K562 (cell line): ENCODE data around the gene IRGQ. TPM values are rescaled to one million over a fixed set of nuclear protein-coding genes. Genes with fewer than 3 reads are reported as not detected.

Source experiments
- ARID1B ChIP-seq: fragments of 450-650 bp; IDR thresholded peaks from 2 replicates; pipeline ENCODE4 v1.6.1; 2016; ENCODE audit warnings: antibody characterized with exemption, mild to moderate bottlenecking, inconsistent platforms
- DMBX1 ChIP-seq: fragments of 250-450 bp; sonication (Bioruptor Pico); IDR thresholded peaks from 2 replicates; pipeline ENCODE4 v1.8.0; 2022; ENCODE audit warnings: inconsistent platforms, mild to moderate bottlenecking, moderate library complexity, borderline replicate concordance
- DPF2 ChIP-seq: fragments of 450-650 bp; IDR thresholded peaks from 2 replicates; pipeline ENCODE4 v1.6.1; 2016
- ETV6 ChIP-seq, 3 experiments: fragments of 150-350 bp in 1 of 3; sonication (generic) in 1 of 3; formaldehyde crosslinking in 1 of 3; IDR thresholded peaks; 2 replicates each; pipeline versions ENCODE4 v1.6.1 to v1.8.0; 2014 to 2022; ENCODE audit warnings: borderline replicate concordance in 2 of 3, low read depth in 2 of 3, antibody characterized with exemption in 1 of 3, low read length in 1 of 3, mild to moderate bottlenecking in 1 of 3, missing genetic modification reagents in 1 of 3
- KAT7 ChIP-seq: sonication (generic); formaldehyde crosslinking; IDR thresholded peaks from 2 replicates; pipeline ENCODE4 v1.8.0; 2022; ENCODE audit warnings: missing genetic modification reagents, mild to moderate bottlenecking, borderline replicate concordance
- KDM1A ChIP-seq, 2 experiments: fragments of 450-650 bp; IDR thresholded peaks; 2 replicates each; pipeline ENCODE4 v1.6.1; 2016; ENCODE audit warnings: mild to moderate bottlenecking in 2 of 2
- MGA ChIP-seq: fragments of 450-650 bp; IDR thresholded peaks from 2 replicates; pipeline ENCODE4 v1.6.1; 2016; ENCODE audit warnings: mild to moderate bottlenecking, moderate library complexity
- NFIC ChIP-seq: fragments of 450-650 bp; IDR thresholded peaks from 2 replicates; pipeline ENCODE4 v1.6.1; 2017; ENCODE audit warnings: mild to moderate bottlenecking, inconsistent platforms
- RUNX1 ChIP-seq: sonication (generic); IDR thresholded peaks from 2 replicates; pipeline ENCODE4 v1.6.1; 2016; ENCODE audit warnings: antibody characterized with exemption, low read depth
- SUPT5H ChIP-seq: fragments of 450-650 bp; IDR thresholded peaks from 2 replicates; pipeline ENCODE4 v1.6.1; 2016
- TFAM ChIP-seq: fragments of 250-450 bp; sonication (Bioruptor Pico); conservative IDR thresholded peaks from 2 replicates; pipeline ENCODE4 v1.5.0; 2021; ENCODE audit warnings: mild to moderate bottlenecking, moderate library complexity
- U2AF2 ChIP-seq: fragments of 200-400 bp; formaldehyde crosslinking; optimal IDR thresholded peaks from 2 replicates; pipeline ENCODE3; 2017; ENCODE audit warnings: low read depth, mild to moderate bottlenecking, low read length
- ZNF133 ChIP-seq: fragments of 250-450 bp; sonication (Bioruptor Pico); IDR thresholded peaks from 2 replicates; pipeline ENCODE4 v1.4.0; 2020; ENCODE audit warnings: mild to moderate bottlenecking
- polyA plus RNA-seq, 8 experiments: library from polyadenylated mRNA; depleted of rRNA in 4 of 8; stranded (reverse) in 5 of 8; unstranded in 3 of 8; fragments of >200 nt; fragmentation: Nextera tagmentation in 2 of 8; fragmentation: Illumina TruSeq in 1 of 8; extraction: Ambion mirVana in 2 of 8; extraction: Trizol in 1 of 8; gene quantifications; 2 replicates each; pipeline versions ENCODE4 v1.2.1 to v1.2.3, GENCODE V29; 2011 to 2014; ENCODE audit warnings: inconsistent platforms in 1 of 8, missing spikeins in 1 of 8
- total RNA-seq, 7 experiments: library from RNA; depleted of rRNA in 6 of 7; stranded (reverse); fragments of >200 nt in 6 of 7; fragmentation: Illumina TruSeq in 2 of 7; extraction: Trizol in 2 of 7; gene quantifications; 2 replicates each; pipeline versions ENCODE4 v1.2.1 to v1.2.3, GENCODE V29; 2011 to 2021; ENCODE audit warnings: low replicate concordance in 1 of 7
- TF ChIP-seq, protein P1 (sequence below): fragments of 250-450 bp; sonication (Bioruptor Pico); IDR thresholded peaks from 2 replicates; pipeline ENCODE4 v1.5.0; 2020; ENCODE audit warnings: mild to moderate bottlenecking, borderline replicate concordance
- TF ChIP-seq, protein P2 (sequence below): sonication (generic); formaldehyde crosslinking; IDR thresholded peaks from 2 replicates; pipeline ENCODE4 v1.8.0; 2022; ENCODE audit warnings: mild to moderate bottlenecking, missing genetic modification reagents

Gene IRGQ
- total and polyA plus RNA-seq, 9 of the 15 experiments (the other 6 are each of a cell fraction or from before 2014, with no cell fraction given) = 3.5 to 19.2 (median 7.9) TPM

DNA sequence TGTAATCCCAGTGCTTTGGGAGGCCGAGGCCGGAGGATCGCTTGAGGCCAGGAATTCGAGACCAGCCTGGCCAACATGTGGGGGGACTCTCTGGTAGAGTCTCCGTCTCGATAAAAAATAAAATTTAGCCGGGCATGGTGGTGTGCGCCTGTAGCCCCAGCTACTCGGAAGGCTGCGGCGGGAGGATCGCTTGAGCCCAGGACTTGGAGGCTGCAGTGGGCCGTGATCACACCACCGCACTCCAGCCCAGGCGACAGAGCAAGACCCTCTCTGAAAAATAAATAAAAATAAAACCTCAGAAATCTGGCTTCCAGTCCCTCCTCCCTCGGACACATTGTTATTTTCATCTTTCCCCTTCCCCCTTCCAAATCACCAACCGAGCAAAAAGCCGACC lies 332 bp downstream of the IRGQ start (continued):
- TF ChIP-seq MGA (0 out of 2 replicates have a peak, but pooled peaks have one; percentile 38), DPF2 (0 out of 2 replicates have a peak, but pooled peaks have one; percentile 9), ARID1B (0 out of 2 replicates have a peak, but pooled peaks have one; percentile 11), U2AF2 (no peak), ETV6 (IDR thresholded peaks at IDR 0.05; ENCODE audit: borderline replicate concordance in 1 of 2, low read depth in 2 of 2, low read length in 1 of 2) (no peak), ETV6 (CRISPR knock-in tag; IDR thresholded peaks at IDR 0.05; ENCODE audit: borderline replicate concordance) (no peak), RUNX1 (no peak), DMBX1 (CRISPR knock-in tag) (0 out of 2 replicates have a peak, but pooled peaks have one; percentile 49), KAT7 (CRISPR knock-in tag) (no peak), KDM1A (IDR thresholded peaks at IDR 0.05) (peak; percentile 79; a peak in 3 of 4 replicates), ZNF133 (no peak), SUPT5H (peak; percentile 20), NFIC (no peak), TFAM (no peak)
- TF ChIP-seq, protein P1, sequence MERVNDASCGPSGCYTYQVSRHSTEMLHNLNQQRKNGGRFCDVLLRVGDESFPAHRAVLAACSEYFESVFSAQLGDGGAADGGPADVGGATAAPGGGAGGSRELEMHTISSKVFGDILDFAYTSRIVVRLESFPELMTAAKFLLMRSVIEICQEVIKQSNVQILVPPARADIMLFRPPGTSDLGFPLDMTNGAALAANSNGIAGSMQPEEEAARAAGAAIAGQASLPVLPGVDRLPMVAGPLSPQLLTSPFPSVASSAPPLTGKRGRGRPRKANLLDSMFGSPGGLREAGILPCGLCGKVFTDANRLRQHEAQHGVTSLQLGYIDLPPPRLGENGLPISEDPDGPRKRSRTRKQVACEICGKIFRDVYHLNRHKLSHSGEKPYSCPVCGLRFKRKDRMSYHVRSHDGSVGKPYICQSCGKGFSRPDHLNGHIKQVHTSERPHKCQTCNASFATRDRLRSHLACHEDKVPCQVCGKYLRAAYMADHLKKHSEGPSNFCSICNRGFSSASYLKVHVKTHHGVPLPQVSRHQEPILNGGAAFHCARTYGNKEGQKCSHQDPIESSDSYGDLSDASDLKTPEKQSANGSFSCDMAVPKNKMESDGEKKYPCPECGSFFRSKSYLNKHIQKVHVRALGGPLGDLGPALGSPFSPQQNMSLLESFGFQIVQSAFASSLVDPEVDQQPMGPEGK (CRISPR knock-in tag) = no peak
- TF ChIP-seq, protein P2, sequence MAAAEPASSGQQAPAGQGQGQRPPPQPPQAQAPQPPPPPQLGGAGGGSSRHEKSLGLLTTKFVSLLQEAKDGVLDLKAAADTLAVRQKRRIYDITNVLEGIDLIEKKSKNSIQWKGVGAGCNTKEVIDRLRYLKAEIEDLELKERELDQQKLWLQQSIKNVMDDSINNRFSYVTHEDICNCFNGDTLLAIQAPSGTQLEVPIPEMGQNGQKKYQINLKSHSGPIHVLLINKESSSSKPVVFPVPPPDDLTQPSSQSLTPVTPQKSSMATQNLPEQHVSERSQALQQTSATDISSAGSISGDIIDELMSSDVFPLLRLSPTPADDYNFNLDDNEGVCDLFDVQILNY = no peak
